ENCODE results near the gene PTGDS. TPM values are rescaled to one million over a fixed set of nuclear protein-coding genes. Genes with fewer than 3 reads are reported as not detected.

Gene PTGDS
- total RNA-seq, 1 experiment from 2014 or later = 3.6 TPM

DNA sequence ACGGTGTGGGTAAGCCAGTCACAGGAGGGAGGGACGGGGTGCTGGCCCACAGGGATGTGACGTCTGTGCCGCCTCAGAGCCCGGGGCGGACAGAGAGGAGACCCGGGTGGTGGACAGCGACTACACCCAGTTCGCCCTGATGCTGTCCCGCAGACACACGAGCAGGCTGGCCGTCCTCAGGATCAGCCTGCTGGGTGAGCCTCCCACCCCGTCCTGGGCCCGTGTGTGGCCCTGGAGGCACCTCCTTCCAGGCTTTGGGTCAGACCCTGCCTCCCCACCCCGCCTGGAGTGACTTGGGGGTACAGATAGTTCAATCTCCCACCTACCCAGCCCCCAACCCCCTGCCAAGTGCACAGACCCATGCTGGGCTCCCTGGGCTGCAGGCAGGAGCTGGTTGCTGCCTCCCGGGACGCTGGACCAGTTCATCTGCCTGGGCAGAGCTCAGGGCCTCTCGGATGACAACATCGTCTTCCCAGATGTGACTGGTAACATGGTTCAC, 23.5 kb upstream of the PTGDS start:
- no peak overlapping the region for H2AK5ac ChIP-seq (ENCODE audit: insufficient read length, low read length)
- H4K8ac ChIP-seq (replicated peaks; ENCODE audit: insufficient read length, low read depth, low read length) = no peak overlapping the region
- H4K91ac ChIP-seq (ENCODE audit: insufficient read length, low read depth, low read length) = no peak overlapping the region
- Mint-ChIP-seq H3K36me3 (ENCODE audit: insufficient read depth in 1 of 3, low read depth in 3 of 3) (no peaks in the 10 kb centered on the region; a peak in 1 of 7 replicates), H3K9me3 (peaks cover 6% of the 10 kb centered on the region in 2 experiments; a peak in 4 of 5 replicates), H3K4me3 (no peak overlapping the region), H3K27ac (no peak overlapping the region), H3K27me3 (ENCODE audit: low read depth) (peaks cover 8% of the 10 kb centered on the region), H3K4me1 (no peaks in the 10 kb centered on the region)
- no peak overlapping the region for H2AFZ ChIP-seq (ENCODE audit: low read length)
- no peaks in the 10 kb centered on the region for H3K4me1 ChIP-seq (ENCODE audit: insufficient read depth, low read length)
- H2BK20ac ChIP-seq (ENCODE audit: low read depth, low read length, poor library complexity, severe bottlenecking) = no peak overlapping the region
- H3K18ac ChIP-seq (ENCODE audit: insufficient read length, low read depth, low read length) = no peak overlapping the region
- no peak overlapping the region for H3K27ac ChIP-seq (ENCODE audit: insufficient read length, low read depth, low read length)
- DNase-seq = no peak
- no peak overlapping the region for H3K56ac ChIP-seq (ENCODE audit: insufficient read length, low read depth, low read length)
- H3K9me3 ChIP-seq (ENCODE audit: control insufficient read depth, low read depth, low read length) = no peaks in the 10 kb centered on the region
- WGBS (ENCODE audit: extremely low coverage, insufficient read length, low lambda C conversion rate) = no CpG with 5 or more reads among the region's 19 CpGs
- H3T11ph ChIP-seq (ENCODE audit: low read length) = no peak overlapping the region
- TF ChIP-seq, protein P1, sequence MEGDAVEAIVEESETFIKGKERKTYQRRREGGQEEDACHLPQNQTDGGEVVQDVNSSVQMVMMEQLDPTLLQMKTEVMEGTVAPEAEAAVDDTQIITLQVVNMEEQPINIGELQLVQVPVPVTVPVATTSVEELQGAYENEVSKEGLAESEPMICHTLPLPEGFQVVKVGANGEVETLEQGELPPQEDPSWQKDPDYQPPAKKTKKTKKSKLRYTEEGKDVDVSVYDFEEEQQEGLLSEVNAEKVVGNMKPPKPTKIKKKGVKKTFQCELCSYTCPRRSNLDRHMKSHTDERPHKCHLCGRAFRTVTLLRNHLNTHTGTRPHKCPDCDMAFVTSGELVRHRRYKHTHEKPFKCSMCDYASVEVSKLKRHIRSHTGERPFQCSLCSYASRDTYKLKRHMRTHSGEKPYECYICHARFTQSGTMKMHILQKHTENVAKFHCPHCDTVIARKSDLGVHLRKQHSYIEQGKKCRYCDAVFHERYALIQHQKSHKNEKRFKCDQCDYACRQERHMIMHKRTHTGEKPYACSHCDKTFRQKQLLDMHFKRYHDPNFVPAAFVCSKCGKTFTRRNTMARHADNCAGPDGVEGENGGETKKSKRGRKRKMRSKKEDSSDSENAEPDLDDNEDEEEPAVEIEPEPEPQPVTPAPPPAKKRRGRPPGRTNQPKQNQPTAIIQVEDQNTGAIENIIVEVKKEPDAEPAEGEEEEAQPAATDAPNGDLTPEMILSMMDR (conservative IDR thresholded peaks at IDR 0.05) = no peak
- H2BK12ac ChIP-seq (ENCODE audit: insufficient read length, low read depth, low read length) = no peak overlapping the region
- no peak overlapping the region for H2BK120ac ChIP-seq (ENCODE audit: low read depth, low read length, poor library complexity, severe bottlenecking)
- no peak overlapping the region for H4K5ac ChIP-seq (ENCODE audit: insufficient read length, low read depth, low read length)
- no peak overlapping the region for H3K4me2 ChIP-seq (ENCODE audit: insufficient read depth, insufficient read length, low read length)
- H3K4ac ChIP-seq (ENCODE audit: low read depth, low read length) = no peak overlapping the region
- H3K79me1 ChIP-seq (ENCODE audit: insufficient read depth, low read depth, low read length, poor library complexity, severe bottlenecking) = no peaks in the 10 kb centered on the region
- H3K79me2 ChIP-seq (ENCODE audit: insufficient read depth, low read length) = no peaks in the 10 kb centered on the region
- no peak overlapping the region for H3K9ac ChIP-seq (ENCODE audit: extremely low read depth, insufficient read length, low read length)
- peaks cover 2% of the 10 kb centered on the region for H4K20me1 ChIP-seq (ENCODE audit: control insufficient read depth, insufficient read depth, insufficient read length)
- no peak overlapping the region for H3K23ac ChIP-seq (ENCODE audit: insufficient read length, low read depth, low read length)
- H3K27me3 ChIP-seq (ENCODE audit: insufficient read depth, low read length) = no peaks in the 10 kb centered on the region
- H2BK5ac ChIP-seq (ENCODE audit: insufficient read length, low read length) = no peak overlapping the region
- H3K14ac ChIP-seq (ENCODE audit: insufficient read depth, low read length) = no peak overlapping the region
- no peak overlapping the region for H2BK15ac ChIP-seq (ENCODE audit: low read depth, low read length)
- H3K23me2 ChIP-seq (ENCODE audit: insufficient read length, low read depth, low read length, poor library complexity, severe bottlenecking) = peaks cover 5% of the 10 kb centered on the region
